B cell (primary cell): ENCODE results near the gene LVRN.

Experiments used
- EZH2 ChIP-seq: IDR thresholded peaks from 2 replicates; pipeline ENCODE4 v1.6.1; 2012; ENCODE audit warnings: borderline replicate concordance, low read depth, mild to moderate bottlenecking, moderate library complexity, low read length; ENCODE audit not compliant: insufficient read depth, poor library complexity, severe bottlenecking
- TF ChIP-seq, protein P1 (sequence below): fragments of 200-600 bp; IDR thresholded peaks from one replicate; pipeline ENCODE4 v1.8.0; 2022; ENCODE audit warnings: antibody characterized with exemption, mild to moderate bottlenecking

DNA sequence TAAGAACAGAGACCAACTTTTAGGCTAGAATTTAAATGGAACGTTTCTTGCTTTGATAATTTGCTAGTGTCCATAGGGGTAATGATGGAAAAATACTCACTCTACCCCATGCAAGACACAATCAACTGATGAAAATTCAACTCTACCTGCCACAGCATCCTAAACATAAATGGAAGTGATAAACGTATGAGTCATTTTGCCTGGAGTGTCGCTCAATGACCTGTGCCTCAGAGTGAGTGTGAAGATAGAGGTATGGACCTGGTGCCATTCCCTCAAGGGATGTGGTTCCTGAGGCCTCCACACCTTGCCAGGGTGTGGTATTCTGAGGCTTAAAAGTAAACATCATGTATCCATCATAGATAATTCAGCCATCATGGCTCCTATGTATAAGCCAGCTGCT, 84.0 kb downstream of the LVRN start:
- TF ChIP-seq, protein P1, sequence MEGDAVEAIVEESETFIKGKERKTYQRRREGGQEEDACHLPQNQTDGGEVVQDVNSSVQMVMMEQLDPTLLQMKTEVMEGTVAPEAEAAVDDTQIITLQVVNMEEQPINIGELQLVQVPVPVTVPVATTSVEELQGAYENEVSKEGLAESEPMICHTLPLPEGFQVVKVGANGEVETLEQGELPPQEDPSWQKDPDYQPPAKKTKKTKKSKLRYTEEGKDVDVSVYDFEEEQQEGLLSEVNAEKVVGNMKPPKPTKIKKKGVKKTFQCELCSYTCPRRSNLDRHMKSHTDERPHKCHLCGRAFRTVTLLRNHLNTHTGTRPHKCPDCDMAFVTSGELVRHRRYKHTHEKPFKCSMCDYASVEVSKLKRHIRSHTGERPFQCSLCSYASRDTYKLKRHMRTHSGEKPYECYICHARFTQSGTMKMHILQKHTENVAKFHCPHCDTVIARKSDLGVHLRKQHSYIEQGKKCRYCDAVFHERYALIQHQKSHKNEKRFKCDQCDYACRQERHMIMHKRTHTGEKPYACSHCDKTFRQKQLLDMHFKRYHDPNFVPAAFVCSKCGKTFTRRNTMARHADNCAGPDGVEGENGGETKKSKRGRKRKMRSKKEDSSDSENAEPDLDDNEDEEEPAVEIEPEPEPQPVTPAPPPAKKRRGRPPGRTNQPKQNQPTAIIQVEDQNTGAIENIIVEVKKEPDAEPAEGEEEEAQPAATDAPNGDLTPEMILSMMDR, result no peak
- no peak for TF ChIP-seq EZH2
